Common myeloid progenitor, CD34-positive (primary cell): ENCODE data around the gene CERKL.

ENCODE experiments used
- CTCF ChIA-PET: fragments of 350-600 bp; sonication (Branson Sonifier 250); formaldehyde crosslinking; loops from one replicate; lab custom pipeline; 2021; ENCODE audit warnings: antibody characterized with exemption; lab: Charles Lee
- POLR2A ChIA-PET: fragments of 350-600 bp; sonication (Branson Sonifier 250); formaldehyde crosslinking; loops from one replicate; lab custom pipeline; 2021; ENCODE audit warnings: antibody characterized with exemption; lab: Charles Lee
- DNase-seq, 3 donors: peaks; one replicate each; pipeline versions ENCODE4 v3.0.0 to v3.0.0-alpha.2; 2013
- H3K27ac ChIP-seq, 2 experiments: 1 replicate in 1 of 2; 2 replicates in 1 of 2; pipeline ENCODE4 v1.7.0; 2013; ENCODE audit warnings: inconsistent platforms in 2 of 2, low read length in 2 of 2, mild to moderate bottlenecking in 2 of 2, low read depth in 1 of 2, moderate library complexity in 1 of 2; ENCODE audit not compliant: severe bottlenecking in 2 of 2, insufficient read depth in 1 of 2, poor library complexity in 1 of 2
- H3K27me3 ChIP-seq, 5 experiments: replicated peaks in 2 of 5; 1 replicate in 3 of 5; 2 replicates in 2 of 5; pipeline versions ENCODE4 v1.6.1 to v1.7.0; 2013; ENCODE audit warnings: low read length in 4 of 5, mild to moderate bottlenecking in 2 of 5, moderate library complexity in 2 of 5, inconsistent platforms in 1 of 5; ENCODE audit not compliant: insufficient read depth in 5 of 5, control insufficient read depth in 4 of 5
- H3K36me3 ChIP-seq, 4 experiments: 1 replicate in 2 of 4; 2 replicates in 2 of 4; pipeline versions ENCODE4 v1.6.1 to v1.7.0; 2013; ENCODE audit warnings: low read length in 3 of 4, control low read depth in 1 of 4, mild to moderate bottlenecking in 1 of 4; ENCODE audit not compliant: control insufficient read depth in 4 of 4, insufficient read depth in 4 of 4
- H3K4me1 ChIP-seq, 4 experiments: 1 replicate in 3 of 4; 2 replicates in 1 of 4; pipeline versions ENCODE4 v1.6.1 to v1.7.1; 2013; ENCODE audit warnings: low read length in 3 of 4, mild to moderate bottlenecking in 3 of 4, control low read depth in 1 of 4, inconsistent platforms in 1 of 4, moderate library complexity in 1 of 4; ENCODE audit not compliant: control insufficient read depth in 4 of 4, insufficient read depth in 4 of 4; ENCODE audit errors: control extremely low read depth in 1 of 4
- H3K4me3 ChIP-seq, 7 experiments: 1 replicate in 4 of 7; 2 replicates in 3 of 7; pipeline versions ENCODE4 v1.5.1 to v1.7.0; 2013; ENCODE audit warnings: mild to moderate bottlenecking in 7 of 7, low read length in 6 of 7, moderate library complexity in 6 of 7, inconsistent platforms in 2 of 7, low read depth in 2 of 7, control low read depth in 1 of 7; ENCODE audit not compliant: insufficient read depth in 4 of 7, control insufficient read depth in 1 of 7; ENCODE audit errors: extremely low read depth in 1 of 7
- H3K9me3 ChIP-seq, 5 experiments: 1 replicate in 4 of 5; 2 replicates in 1 of 5; pipeline versions ENCODE4 v1.6.1 to v1.7.1; 2013; ENCODE audit warnings: low read length in 4 of 5, mild to moderate bottlenecking in 2 of 5, inconsistent platforms in 1 of 5, low read depth in 1 of 5, moderate library complexity in 1 of 5; ENCODE audit not compliant: control insufficient read depth in 4 of 5, insufficient read depth in 2 of 5; ENCODE audit errors: control extremely low read depth in 1 of 5
- WGBS: methylation state at CpG from one replicate; pipeline ENCODE4 v1.1.5; 2013; ENCODE audit not compliant: insufficient coverage; 5-methylcytosine and 5-hydroxymethylcytosine counted together

The CERKL gene

DNA sequence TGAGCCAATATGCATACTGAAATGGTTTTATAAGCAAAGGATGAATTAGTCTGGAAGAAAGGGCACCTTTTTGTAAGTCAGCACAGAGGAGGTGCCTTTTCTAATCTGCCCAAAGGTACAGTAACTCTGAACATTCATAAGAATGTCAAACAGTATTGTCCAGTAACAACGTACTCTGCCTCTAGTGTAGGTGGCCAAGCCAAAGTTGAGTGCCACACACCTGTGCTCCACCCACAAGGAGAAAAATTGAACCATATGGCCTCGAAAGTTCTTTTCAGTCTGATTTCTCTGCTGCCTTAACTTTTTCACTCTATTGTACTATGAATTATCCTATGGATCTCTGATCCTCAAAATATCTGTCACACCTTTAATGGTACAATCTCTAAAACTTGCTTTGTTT lies 86.8 kb downstream of the CERKL start:
- 100% methylated on average over 2 of the region's 2 CpGs for WGBS
- POLR2A ChIA-PET, result no interaction called here

DNA sequence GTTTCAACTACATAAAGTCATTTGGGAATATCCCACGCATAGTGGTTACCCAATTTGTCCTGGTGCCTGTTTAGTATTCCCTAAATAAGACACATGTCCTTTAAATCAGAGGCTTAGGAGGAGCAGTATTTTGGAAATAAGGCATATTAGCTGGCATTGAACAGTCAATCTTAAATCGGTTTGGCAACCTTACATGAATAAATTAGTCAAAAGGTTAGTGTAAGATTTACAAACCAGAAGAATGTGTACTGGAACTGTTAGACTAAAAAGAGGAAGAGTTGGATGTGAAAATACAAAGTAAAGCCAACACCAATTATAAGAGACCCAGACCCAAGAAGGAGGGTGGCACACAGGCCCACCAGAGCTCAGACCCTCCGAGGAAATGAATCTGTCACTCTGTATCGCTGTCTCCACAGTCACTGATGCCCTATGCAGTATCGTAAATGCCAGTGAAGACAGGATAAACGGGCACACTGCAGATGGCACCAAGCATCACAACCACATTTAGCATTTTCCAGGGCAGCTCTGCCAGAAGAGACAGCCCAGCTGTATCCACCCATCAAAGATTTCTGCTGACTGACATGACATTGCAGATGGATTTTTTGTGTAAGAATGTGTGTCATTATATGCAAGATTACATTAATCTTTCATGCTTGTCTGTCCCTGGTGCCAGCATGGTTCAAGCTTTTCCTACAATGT lies 90.4 kb downstream of the CERKL start:
- CTCF ChIA-PET, result interaction anchor here (0.9 to 1.3 kb wide), 3 partner anchors 9 to 148 kb away, joined by 3 read pairs; no protein-coding TSS in a partner anchor
- no peaks in the 10 kb centered on the region for H3K27me3 ChIP-seq
- POLR2A ChIA-PET, result interaction anchor here (1.3 kb wide), 1 partner anchor 149 kb away, joined by 5 read pairs; no protein-coding TSS in a partner anchor
- no peak for DNase-seq
- 98% methylated on average over 4 of the region's 6 CpGs for WGBS
- H3K4me3 ChIP-seq, result no peak overlapping the region
- H3K9me3 ChIP-seq, result no peaks in the 10 kb centered on the region
- H3K27ac ChIP-seq, result no peak overlapping the region
- H3K4me1 ChIP-seq, result peaks cover 0 to 3% (median 0%) of the 10 kb centered on the region in 4 experiments
- H3K36me3 ChIP-seq, result no peaks in the 10 kb centered on the region

More for the DNA sequence above, 86.8 kb downstream of the CERKL start:
- DNase-seq, result no peak
- Histone ChIP-seq H3K9me3 (no peaks in the 10 kb centered on the region), H3K4me1 (peaks cover 0 to 11% (median 7%) of the 10 kb centered on the region in 4 experiments), H3K4me3 (no peak overlapping the region), H3K27ac (no peak overlapping the region), H3K36me3 (no peaks in the 10 kb centered on the region), H3K27me3 (no peaks in the 10 kb centered on the region)
- CTCF ChIA-PET, result interaction anchor here (2.3 to 7.7 kb wide), 2 partner anchors 145 kb away, joined by 16 to 96 read pairs; no protein-coding TSS in a partner anchor

DNA sequence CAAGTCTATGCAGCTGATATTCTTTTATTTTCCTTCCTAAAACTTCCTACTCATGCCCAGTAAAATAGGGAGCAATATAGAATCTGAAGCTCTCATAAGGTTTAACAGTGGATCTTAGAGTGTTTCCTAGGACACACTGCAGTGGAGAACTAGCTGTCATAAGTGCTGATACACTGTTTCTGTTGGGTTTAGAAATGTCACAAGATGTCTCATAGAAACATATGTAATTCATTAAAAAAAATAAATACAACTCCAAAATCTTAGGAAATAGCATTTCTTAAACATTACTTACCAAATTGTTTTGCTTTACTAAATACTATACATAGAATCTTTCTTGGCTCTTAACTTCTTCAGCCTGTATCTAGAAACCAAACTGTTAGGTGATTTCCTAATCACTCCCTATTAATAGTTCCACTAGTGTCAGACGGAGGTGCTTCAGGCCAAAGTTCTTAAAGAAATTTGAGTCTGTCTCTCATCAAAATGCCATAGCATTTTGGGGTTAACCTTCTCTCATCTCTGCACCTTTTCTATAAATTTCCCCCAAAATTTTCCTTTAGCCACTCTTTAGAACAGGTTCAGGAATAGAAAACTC lies 93.7 kb downstream of the CERKL start:
- DNase-seq, result no peak
- Histone ChIP-seq H3K4me3 (no peak overlapping the region), H3K36me3 (no peaks in the 10 kb centered on the region), H3K27me3 (no peaks in the 10 kb centered on the region), H3K4me1 (peaks cover 0 to 3% (median 0%) of the 10 kb centered on the region in 4 experiments), H3K9me3 (no peaks in the 10 kb centered on the region), H3K27ac (no peak overlapping the region)
- 93% methylated on average over 1 of the region's 1 CpG for WGBS
- CTCF ChIA-PET, result no interaction called here
- POLR2A ChIA-PET, result no interaction called here

DNA sequence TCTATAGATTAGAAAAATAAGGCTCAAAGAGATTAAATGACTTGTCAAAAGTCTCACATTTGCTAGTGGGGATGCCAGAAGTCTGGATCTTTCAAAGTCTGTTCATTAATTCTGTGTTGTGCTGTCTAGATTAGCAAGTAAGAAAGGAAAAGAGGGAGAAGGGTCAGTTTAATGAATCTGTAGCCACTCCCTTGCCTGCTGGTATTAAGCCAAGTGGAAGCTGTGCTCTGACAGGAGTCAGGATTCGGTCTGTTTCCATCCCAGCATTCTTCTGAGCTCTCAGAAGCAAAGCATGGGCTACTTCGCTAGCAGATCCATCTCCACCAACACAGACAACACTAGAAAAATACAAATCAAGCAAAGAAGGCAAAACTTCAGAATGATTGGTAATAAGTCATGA lies 98.5 kb downstream of the CERKL start:
- DNase-seq, result no peak
- no peak overlapping the region for H3K4me3 ChIP-seq
- ChIA-PET POLR2A (no interaction called here), CTCF (interaction anchor here (1.2 kb wide), 1 partner anchor 13 kb away, joined by 3 read pairs; no protein-coding TSS in a partner anchor)
- no peaks in the 10 kb centered on the region for H3K9me3 ChIP-seq
- no peak overlapping the region for H3K27ac ChIP-seq
- no CpG with 5 or more reads among the region's 2 CpGs for whole genome bisulfite sequencing
- no peaks in the 10 kb centered on the region for H3K4me1 ChIP-seq
- H3K36me3 ChIP-seq, result no peaks in the 10 kb centered on the region
- no peaks in the 10 kb centered on the region for H3K27me3 ChIP-seq

DNA sequence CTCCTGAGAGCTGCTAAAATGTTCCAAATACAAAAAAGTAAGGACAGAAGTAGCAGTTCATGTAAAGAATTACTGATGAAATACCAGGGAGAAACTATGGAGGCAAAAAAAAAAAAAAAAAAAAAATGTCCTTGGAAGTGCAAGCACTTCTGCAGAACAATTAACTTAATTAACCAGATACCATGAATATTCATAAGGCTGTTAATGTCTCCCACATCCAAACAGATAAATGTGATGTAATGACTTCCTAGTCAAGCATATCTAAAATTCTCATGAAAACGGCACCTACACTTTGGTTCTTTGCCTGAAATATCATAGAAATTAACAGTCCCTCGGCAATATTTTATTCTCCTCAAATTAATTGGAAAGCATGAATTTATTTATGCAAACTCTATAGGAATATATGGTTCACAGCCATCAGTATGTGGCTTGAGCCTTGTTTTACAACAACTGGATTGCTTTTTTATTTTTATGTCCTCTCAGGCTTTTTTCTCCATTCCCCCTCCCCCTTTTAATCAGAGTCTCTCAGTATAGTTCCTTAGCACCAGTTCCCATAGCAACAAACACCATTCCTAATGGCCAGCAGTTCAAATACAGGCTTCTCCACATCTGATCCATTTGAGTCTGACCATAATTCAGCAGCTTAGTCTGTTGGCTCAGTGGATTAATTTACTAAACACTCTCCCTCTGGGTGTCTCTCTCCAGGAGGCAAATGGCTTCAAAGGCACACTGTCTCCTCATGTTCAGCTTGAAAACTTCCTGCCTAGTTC lies 102.7 kb downstream of the CERKL start:
- CTCF ChIA-PET, result interaction anchor here (0.6 kb wide), 1 partner anchor 14 kb away, joined by 3 read pairs; no protein-coding TSS in a partner anchor
- Histone ChIP-seq H3K4me3 (no peak overlapping the region), H3K36me3 (no peaks in the 10 kb centered on the region), H3K27ac (no peak overlapping the region), H3K9me3 (no peaks in the 10 kb centered on the region), H3K27me3 (no peaks in the 10 kb centered on the region), H3K4me1 (no peaks in the 10 kb centered on the region)
- POLR2A ChIA-PET, result no interaction called here
- WGBS, result no CpG with 5 or more reads among the region's 2 CpGs
- no peak for DNase-seq

DNA sequence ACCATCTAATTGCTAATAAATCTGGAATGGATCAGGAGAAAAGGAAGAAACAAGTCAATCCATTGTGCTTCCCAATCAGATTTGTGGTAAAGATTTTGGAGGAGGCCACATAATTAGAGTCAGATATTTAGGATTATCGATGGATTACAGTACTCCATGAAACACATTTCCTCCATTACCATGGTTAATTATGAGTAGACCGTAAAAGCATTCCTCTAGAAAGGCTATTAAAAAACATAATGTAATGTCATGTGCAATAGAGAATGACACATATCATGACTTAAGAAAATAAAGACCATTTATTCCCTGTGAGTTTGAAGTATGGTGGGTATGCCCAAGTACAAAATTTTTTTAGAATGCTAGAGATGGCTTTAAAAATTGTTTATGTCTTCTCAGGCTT lies 103.7 kb downstream of the CERKL start:
- no peak overlapping the region for H3K27ac ChIP-seq

More for the DNA sequence above, 103.7 kb downstream of the CERKL start:
- no peak for DNase-seq
- WGBS, result no CpG with 5 or more reads among the region's 2 CpGs
- ChIA-PET CTCF (no interaction called here), POLR2A (no interaction called here)
- Histone ChIP-seq H3K4me1 (no peaks in the 10 kb centered on the region), H3K36me3 (no peaks in the 10 kb centered on the region), H3K4me3 (no peak overlapping the region), H3K27me3 (no peaks in the 10 kb centered on the region), H3K9me3 (no peaks in the 10 kb centered on the region)
